ENCODE measurements around the gene TAOK1.

Gene TAOK1

DNA sequence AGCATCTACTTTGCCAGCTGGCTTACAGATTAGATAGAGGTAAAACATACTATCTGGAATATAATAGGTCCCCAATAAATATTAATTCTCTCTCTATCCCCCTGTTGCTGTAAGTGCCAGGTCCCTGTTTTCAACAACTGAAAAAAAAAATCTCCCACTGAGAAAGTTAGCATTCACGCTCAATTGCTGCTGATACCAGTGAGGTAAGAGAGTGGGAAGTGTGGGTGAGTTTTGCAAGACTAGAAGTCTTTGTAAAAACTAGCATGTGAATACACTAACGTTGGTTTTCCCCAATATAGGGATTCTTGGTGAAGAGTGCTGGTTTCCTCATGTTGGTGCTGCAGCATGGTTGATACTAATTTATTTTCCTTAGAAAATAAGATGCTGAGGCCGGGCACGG lies 11.7 kb upstream of the TAOK1 start:
- TF ChIP-seq, protein P1, sequence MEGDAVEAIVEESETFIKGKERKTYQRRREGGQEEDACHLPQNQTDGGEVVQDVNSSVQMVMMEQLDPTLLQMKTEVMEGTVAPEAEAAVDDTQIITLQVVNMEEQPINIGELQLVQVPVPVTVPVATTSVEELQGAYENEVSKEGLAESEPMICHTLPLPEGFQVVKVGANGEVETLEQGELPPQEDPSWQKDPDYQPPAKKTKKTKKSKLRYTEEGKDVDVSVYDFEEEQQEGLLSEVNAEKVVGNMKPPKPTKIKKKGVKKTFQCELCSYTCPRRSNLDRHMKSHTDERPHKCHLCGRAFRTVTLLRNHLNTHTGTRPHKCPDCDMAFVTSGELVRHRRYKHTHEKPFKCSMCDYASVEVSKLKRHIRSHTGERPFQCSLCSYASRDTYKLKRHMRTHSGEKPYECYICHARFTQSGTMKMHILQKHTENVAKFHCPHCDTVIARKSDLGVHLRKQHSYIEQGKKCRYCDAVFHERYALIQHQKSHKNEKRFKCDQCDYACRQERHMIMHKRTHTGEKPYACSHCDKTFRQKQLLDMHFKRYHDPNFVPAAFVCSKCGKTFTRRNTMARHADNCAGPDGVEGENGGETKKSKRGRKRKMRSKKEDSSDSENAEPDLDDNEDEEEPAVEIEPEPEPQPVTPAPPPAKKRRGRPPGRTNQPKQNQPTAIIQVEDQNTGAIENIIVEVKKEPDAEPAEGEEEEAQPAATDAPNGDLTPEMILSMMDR (IDR thresholded peaks at IDR 0.05; ENCODE audit: low read length, missing control alignments) = no peak
- H3K4me3 ChIP-seq (replicated peaks; ENCODE audit: low read depth, low read length) = no peak overlapping the region
- DNase-seq (ENCODE audit: low read depth) = no peak

DNA sequence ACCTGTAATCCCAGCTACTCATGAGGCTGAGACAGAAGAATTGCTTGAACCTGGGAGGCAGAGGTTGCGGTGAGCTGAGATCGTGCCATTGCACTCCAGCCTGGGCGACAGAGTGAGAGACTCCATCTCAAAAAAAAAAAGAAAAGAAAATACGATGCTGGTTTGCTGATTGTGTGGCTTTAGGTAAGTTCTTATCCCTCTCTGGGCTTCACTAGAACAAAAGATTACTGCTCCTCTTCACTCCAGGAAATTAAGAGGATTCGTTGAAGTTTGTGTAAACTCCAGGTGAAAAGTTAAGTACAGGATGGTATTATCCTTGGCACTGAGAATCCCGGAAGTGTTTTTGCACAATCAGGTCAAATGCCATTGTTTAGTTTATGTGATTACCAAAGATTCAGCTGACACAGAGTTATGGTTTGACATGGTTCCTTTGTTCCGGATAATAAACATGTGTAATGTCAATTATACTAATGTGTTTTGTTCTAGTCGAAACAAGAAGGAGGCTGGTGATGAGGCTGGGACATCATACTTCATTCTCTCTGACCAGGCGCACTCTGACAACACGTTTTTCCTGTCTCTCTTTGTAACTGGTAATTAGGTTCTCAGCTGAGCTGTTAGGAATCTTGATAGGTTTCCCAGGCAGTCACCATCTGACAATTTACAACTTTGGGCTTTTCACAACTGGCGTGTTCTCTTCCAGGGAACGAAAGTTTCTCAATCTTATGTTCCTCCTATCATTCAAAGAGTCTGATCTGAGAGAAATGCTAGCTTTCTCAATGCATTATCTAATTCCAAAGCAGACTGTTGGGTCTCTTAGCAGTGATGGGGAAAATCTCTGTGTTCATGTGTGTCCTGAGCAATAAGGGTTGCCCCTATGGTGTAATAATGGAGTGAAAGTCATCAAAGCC lies 10.8 kb upstream of the TAOK1 start:
- no peak for DNase-seq (ENCODE audit: low read depth)
- TF ChIP-seq, protein P1 (IDR thresholded peaks at IDR 0.05; ENCODE audit: low read length, missing control alignments) = no peak
- H3K4me3 ChIP-seq (replicated peaks; ENCODE audit: low read depth, low read length) = no peak overlapping the region

DNA sequence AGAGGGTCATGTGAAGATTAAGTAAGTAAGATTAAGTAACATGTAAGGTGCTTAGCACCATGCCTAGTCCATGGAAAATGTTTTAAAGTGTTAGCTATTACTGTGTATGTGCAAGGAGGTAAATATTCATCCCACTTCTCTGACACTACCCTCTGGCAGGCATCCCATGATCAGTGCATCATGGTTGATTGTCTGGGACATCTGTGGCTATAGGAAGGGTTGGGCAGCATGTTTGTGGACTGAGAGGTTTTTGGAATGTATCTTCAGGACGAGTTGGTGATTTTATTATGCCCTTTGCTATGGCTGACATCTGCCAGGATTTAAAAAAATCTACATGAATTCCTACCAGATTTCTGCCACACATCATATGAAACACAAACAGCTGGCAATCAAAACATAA lies 6.5 kb upstream of the TAOK1 start:
- no peak for DNase-seq (ENCODE audit: low read depth)
- TF ChIP-seq, protein P1 (IDR thresholded peaks at IDR 0.05; ENCODE audit: low read length, missing control alignments) = no peak
- no peak overlapping the region for H3K4me3 ChIP-seq (replicated peaks; ENCODE audit: low read depth, low read length)

DNA sequence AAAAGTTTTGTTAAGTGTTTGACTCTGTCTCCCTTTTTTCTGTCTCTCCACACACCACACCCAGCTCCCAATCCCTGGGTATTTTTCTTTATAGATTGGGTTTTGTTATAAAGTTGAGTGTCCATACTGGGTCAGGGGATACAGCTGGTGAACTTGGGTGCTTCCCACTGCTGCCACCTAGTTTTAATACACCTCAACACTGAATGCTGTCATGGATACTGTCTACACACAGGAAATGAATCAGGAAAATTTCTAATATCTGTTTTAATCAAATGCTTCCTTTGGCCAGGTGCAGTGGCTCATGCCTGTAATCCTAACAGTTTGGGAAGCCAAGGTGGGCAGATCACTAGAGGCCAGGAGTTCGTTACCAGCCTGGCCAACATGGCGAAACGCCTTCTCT lies 5.3 kb upstream of the TAOK1 start:
- DNase-seq (ENCODE audit: low read depth) = no peak
- TF ChIP-seq, protein P1 (IDR thresholded peaks at IDR 0.05; ENCODE audit: low read length, missing control alignments) = no peak
- H3K4me3 ChIP-seq (replicated peaks; ENCODE audit: low read depth, low read length) = no peak overlapping the region

DNA sequence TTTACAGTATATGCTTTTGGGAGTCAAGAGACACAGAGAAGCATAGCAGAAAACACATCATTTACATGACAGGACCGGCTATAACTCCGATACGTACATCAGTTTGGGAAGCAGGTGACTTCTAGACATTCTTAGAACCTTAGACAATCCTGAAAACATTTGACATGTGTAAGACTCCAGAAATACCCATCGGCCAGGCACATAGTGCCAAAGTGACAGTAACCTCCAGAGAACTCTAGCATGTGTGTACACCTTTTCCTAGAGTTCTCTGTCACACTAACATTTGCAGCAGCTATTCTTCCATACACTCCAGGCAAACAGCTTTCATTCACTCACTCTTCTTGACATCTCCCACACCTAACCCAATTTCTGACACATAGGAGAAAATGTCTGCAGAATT lies 3.4 kb upstream of the TAOK1 start:
- TF ChIP-seq, protein P1 (IDR thresholded peaks at IDR 0.05; ENCODE audit: low read length, missing control alignments) = no peak
- DNase-seq (ENCODE audit: low read depth) = no peak
- H3K4me3 ChIP-seq (replicated peaks; ENCODE audit: low read depth, low read length) = no peak overlapping the region

DNA sequence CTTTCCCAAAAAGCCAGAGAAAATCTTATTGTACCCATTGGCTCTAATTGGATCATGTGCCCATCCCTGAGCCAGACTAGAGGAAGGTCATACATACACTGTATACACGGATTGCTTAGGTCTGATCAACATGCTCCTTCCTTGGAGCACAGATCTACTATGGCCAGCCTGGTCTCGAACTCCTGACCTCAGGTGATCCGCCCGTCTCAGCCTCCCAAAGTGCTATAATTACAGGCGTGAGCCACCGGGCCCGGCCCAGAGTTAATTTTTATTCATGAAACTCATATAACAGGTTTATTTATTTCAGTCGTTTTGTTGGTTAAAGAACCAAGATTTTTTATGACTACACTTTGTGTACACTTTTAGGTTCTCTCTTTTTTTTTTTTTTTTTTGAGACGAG lies 1.2 kb upstream of the TAOK1 start:
- DNase-seq (ENCODE audit: low read depth) = no peak
- H3K4me3 ChIP-seq (replicated peaks; ENCODE audit: low read depth, low read length) = no peak overlapping the region
- TF ChIP-seq, protein P1 (IDR thresholded peaks at IDR 0.05; ENCODE audit: low read length, missing control alignments) = no peak

Measured in fibroblast of pulmonary artery (primary cell).